Measurements from ENCODE around the gene FCHO1.
A peak's percentile ranks its signal among the peaks of the same experiment; 100 is the strongest.
"Not testable (repeated sequence)": the region's sequence is repeated elsewhere in the genome, so short reads cannot be mapped to it uniquely, and the experiment has no call there.

Gene FCHO1

DNA sequence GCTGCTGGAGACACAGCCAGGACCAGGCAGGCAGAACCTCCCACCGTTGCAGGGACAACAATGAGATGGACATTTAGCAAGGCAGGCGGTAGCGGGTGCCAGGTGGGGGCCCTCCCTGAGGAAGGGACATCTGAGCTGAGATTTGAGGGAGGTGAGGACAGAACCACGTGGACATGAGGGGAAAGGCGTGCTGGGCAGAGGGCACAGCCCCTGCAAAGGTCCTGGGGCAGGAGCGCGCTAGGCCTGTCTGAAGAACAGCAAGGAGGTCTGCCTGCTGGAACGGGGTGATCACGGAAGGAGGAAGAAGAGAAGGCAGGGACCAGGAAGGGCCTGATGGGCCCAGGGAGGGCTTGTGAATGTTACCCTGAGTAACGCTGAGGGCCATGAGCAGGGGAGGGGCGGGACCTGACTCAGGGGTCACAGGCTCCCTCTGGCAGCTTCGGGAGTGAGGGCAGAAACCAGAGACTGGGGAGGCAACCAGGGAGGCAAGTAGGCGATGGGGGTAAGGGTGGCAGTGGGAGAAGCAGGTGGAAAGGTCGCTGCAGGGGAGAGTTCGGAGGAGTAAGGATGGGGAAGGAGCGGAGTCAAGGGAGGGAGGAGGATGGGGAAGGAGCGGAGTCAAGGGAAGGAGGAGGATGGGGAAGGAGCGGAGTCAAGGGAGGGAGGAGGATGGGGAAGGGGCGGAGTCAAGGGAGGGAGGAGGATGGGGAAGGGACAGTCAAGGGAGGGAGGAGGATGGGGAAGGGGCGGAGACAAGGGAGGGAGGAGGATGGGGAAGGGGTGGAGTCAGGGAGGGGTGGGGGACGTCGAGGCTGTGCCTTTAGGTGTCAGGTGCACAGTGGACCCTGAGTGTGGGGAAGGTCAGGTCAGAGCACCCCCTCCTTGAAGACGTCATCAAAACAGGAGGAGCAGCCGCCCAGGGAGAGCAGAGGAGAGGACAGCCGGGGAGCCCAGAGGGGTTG lies 28.0 kb downstream of the FCHO1 start:
- Histone ChIP-seq H3K27ac (replicated peaks) (no peak overlapping the region), H3K27me3 (ENCODE audit: insufficient read depth, poor library complexity, severe bottlenecking) (no peaks in the 10 kb centered on the region), H3K4me3 (replicated peaks; ENCODE audit: insufficient read depth, low read length) (no peak overlapping the region)
- peak; percentile 78 to 94 for DNase-seq (ENCODE audit: low read depth in 1 of 2, low spot score in 1 of 2)
- no peak for TF ChIP-seq POLR2AphosphoS5 (IDR thresholded peaks at IDR 0.05; ENCODE audit: low read depth)

DNA sequence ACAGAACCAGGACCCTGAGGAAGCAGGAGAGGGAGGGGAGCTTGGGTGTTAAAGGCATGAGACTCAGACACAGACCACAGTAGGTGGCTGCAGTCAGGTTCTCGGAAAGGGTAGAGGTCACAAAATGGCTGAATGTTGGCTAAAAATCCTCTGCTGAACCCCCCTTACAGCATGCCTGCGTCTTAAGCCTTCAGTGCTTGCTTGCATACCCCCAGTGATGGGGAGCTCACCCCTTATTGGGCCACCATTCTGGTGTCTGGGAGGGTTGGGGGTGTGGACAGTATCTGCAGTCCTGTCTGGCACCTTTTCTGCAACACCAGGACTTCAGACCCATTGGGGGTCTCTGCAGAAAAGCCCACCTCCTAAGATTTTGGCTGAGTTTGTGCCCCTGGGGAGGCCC lies 29.5 kb downstream of the FCHO1 start:
- Histone ChIP-seq H3K27me3 (ENCODE audit: insufficient read depth, poor library complexity, severe bottlenecking) (no peaks in the 10 kb centered on the region), H3K27ac (replicated peaks) (no peak overlapping the region), H3K4me3 (replicated peaks; ENCODE audit: insufficient read depth, low read length) (no peak overlapping the region)
- TF ChIP-seq GABPA (IDR thresholded peaks at IDR 0.05; ENCODE audit: low read depth) (no peak), SPI1 (IDR thresholded peaks at IDR 0.05; ENCODE audit: borderline replicate concordance, low read depth) (no peak), POLR2AphosphoS5 (IDR thresholded peaks at IDR 0.05; ENCODE audit: low read depth) (no peak)
- TF ChIP-seq, protein P1, sequence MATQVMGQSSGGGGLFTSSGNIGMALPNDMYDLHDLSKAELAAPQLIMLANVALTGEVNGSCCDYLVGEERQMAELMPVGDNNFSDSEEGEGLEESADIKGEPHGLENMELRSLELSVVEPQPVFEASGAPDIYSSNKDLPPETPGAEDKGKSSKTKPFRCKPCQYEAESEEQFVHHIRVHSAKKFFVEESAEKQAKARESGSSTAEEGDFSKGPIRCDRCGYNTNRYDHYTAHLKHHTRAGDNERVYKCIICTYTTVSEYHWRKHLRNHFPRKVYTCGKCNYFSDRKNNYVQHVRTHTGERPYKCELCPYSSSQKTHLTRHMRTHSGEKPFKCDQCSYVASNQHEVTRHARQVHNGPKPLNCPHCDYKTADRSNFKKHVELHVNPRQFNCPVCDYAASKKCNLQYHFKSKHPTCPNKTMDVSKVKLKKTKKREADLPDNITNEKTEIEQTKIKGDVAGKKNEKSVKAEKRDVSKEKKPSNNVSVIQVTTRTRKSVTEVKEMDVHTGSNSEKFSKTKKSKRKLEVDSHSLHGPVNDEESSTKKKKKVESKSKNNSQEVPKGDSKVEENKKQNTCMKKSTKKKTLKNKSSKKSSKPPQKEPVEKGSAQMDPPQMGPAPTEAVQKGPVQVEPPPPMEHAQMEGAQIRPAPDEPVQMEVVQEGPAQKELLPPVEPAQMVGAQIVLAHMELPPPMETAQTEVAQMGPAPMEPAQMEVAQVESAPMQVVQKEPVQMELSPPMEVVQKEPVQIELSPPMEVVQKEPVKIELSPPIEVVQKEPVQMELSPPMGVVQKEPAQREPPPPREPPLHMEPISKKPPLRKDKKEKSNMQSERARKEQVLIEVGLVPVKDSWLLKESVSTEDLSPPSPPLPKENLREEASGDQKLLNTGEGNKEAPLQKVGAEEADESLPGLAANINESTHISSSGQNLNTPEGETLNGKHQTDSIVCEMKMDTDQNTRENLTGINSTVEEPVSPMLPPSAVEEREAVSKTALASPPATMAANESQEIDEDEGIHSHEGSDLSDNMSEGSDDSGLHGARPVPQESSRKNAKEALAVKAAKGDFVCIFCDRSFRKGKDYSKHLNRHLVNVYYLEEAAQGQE (IDR thresholded peaks at IDR 0.05; ENCODE audit: insufficient replicate concordance, low read depth): no peak
- TF ChIP-seq, protein P2, sequence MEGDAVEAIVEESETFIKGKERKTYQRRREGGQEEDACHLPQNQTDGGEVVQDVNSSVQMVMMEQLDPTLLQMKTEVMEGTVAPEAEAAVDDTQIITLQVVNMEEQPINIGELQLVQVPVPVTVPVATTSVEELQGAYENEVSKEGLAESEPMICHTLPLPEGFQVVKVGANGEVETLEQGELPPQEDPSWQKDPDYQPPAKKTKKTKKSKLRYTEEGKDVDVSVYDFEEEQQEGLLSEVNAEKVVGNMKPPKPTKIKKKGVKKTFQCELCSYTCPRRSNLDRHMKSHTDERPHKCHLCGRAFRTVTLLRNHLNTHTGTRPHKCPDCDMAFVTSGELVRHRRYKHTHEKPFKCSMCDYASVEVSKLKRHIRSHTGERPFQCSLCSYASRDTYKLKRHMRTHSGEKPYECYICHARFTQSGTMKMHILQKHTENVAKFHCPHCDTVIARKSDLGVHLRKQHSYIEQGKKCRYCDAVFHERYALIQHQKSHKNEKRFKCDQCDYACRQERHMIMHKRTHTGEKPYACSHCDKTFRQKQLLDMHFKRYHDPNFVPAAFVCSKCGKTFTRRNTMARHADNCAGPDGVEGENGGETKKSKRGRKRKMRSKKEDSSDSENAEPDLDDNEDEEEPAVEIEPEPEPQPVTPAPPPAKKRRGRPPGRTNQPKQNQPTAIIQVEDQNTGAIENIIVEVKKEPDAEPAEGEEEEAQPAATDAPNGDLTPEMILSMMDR (IDR thresholded peaks at IDR 0.05; ENCODE audit: insufficient read depth, low read length): no peak
- DNase-seq (ENCODE audit: low read depth in 1 of 2, low spot score in 1 of 2): no peak

DNA sequence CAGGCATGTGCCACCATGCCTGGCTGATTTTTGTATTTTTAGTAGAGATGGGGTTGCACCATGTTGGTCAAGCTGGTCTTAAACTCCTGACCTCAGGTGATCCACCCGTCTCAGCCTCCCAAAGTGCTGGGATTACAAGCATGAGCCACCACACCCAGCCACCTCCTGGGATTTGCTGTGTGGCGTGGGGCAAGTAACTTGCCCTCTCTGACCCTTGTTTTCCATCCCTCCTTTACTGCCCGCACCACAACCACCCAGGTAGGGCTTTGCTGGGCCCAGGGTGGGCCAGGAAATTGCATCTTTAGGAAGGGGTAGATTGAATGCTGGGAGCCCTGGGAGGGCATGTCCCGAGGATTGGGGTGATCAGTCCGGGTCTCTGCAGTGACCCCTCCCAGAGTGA lies 32.4 kb downstream of the FCHO1 start:
- H3K27ac ChIP-seq (replicated peaks); H3K27me3 ChIP-seq (ENCODE audit: insufficient read depth, poor library complexity, severe bottlenecking); DNase-seq (ENCODE audit: low read depth in 1 of 2, low spot score in 1 of 2); H3K4me3 ChIP-seq (replicated peaks; ENCODE audit: insufficient read depth, low read length): not testable (repeated sequence)

DNA sequence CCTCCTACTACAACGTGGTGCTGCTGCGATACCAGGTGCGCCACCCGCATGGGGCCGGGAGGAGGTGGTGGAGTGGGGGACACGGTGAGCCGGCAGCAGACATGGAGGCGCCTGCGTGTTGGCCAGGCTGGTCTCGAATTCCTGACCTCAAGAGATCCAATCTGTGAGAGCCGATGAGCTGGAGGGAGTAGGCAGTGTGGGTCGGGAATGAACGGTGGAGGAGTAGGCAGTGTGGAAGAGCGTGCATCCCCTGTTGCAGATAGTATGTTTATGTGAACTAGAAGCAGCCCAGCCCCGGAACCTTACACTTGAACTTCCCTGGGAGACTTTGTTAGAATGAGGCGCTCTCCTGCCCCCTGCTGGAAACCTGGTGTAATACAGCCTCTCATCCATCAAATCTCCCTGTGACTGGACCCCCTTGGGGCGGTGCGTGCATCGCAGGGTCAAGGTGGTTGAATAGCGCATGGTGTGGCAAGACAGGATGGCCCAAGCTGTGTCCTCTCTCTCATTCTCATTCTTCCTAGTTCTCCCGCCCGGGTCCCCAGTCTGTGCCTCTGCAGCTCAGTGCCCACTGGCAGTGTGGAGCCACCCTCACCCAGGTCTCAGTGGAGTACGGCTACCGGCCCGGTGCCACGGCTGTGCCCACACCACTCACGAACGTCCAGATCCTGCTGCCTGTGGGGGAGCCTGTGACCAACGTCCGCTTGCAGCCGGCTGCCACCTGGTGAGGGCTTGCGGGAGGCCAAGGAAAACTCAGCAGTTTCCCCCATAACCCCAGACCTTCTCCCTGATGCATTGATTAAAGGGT lies 33.1 kb downstream of the FCHO1 start:
- no peak overlapping the region for H3K4me3 ChIP-seq (replicated peaks; ENCODE audit: insufficient read depth, low read length)
- peak in 1 of 2 experiments; percentile 72 for DNase-seq (ENCODE audit: low read depth in 1 of 2, low spot score in 1 of 2)
- no peak overlapping the region for H3K27ac ChIP-seq (replicated peaks)
- no peak for TF ChIP-seq POLR2AphosphoS5 (IDR thresholded peaks at IDR 0.05; ENCODE audit: low read depth)
- TF ChIP-seq, protein P2 (IDR thresholded peaks at IDR 0.05; ENCODE audit: insufficient read depth, low read length): peak; percentile 72
- H3K27me3 ChIP-seq (ENCODE audit: insufficient read depth, poor library complexity, severe bottlenecking): no peaks in the 10 kb centered on the region

DNA sequence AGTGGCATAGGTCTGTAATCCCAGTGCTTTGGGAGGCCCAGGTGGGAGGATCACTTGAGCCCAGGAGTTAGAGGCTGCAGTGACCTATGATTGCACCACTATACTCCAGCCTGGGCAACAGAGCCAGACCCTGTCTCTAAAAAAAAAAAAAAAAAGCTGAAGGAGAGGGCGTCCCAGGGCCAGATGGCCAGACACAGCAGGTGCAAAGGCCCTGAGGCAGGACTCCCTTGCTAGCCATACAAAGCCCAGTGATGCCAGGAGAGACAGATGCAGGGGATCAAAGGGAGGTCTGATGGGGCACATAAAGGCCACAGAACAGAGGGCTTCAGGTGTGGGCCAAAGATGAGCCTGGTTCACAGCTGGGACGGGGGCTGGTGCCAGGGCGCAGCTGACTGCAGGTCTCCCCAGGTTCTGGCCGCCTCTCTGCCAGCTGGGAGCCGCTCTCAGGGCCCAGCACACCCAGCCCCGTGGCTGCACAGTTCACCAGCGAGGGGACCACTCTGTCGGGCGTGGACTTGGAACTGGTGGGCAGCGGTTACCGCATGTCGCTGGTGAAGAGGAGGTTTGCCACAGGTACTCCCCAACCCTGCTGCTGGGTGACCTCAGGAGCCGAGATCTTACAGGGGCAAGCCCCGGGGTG lies 36.1 kb downstream of the FCHO1 start:
- H3K27ac ChIP-seq (replicated peaks): no peak overlapping the region
- no peaks in the 10 kb centered on the region for H3K27me3 ChIP-seq (ENCODE audit: insufficient read depth, poor library complexity, severe bottlenecking)

More for the DNA sequence above, 36.1 kb downstream of the FCHO1 start:
- no peak for DNase-seq (ENCODE audit: low read depth in 1 of 2, low spot score in 1 of 2)
- no peak overlapping the region for H3K4me3 ChIP-seq (replicated peaks; ENCODE audit: insufficient read depth, low read length)
- TF ChIP-seq, protein P2 (IDR thresholded peaks at IDR 0.05; ENCODE audit: insufficient read depth, low read length): no peak
- TF ChIP-seq, protein P1 (IDR thresholded peaks at IDR 0.05; ENCODE audit: insufficient replicate concordance, low read depth): no peak

Data from HL-60 (cell line).